Right kidney (tissue), 1 donor: Measurements from ENCODE around the gene TESMIN.
A peak's percentile ranks its signal among the peaks of the same experiment; 100 is the strongest.

Experiments used
- DNase-seq: peaks from one replicate; pipeline ENCODE4 v3.0.0-alpha.2; 2016

The TESMIN gene

GRCh38 chr11:68762481-68762880 lies 11.2 kb upstream of the TESMIN start:
- DNase-seq: no peak

DNA sequence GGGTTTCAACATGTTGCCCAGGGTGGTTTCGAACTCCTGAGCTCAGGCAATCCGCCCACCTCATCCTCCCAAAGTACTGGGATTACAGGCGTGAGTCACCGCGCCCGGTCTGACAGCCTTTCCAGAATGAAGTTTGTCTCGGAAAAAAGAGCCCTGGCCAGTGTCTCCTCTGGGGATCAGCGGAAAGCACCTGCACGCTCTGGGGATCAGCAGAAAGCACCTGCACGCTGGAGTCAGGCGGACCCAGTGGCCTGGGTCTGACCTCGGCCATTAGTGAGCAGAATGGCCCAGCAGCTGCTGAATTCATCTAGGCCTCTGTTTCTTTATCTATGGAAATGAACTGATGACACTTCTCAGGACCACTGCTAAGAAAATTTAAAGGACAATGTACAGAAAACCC lies 10.5 kb upstream of the TESMIN start:
- DNase-seq: no peak

DNA sequence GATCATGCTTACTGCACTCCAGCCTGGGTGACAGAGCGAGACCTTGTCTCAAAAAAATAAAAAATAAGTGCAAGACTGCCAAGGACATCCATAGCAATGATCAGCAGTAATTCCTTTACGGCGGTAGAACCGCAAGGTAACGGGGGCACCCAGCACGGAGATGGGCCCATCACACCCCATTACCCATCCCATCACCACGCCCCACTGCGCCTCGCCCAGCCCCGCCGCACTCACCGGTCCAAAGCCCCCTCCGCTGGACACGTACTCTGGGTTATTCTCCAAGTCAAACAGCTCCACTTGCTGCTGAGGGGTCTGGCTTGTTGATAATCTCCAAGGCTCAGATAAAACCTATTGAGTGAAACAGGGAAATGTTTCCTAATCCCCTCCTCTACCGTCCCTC lies 8.7 kb upstream of the TESMIN start:
- DNase-seq: no peak

- DNase-seq: no peak
These were observed 6.4 kb upstream of the TESMIN start for GRCh38 chr11:68757711-68758110.

DNA sequence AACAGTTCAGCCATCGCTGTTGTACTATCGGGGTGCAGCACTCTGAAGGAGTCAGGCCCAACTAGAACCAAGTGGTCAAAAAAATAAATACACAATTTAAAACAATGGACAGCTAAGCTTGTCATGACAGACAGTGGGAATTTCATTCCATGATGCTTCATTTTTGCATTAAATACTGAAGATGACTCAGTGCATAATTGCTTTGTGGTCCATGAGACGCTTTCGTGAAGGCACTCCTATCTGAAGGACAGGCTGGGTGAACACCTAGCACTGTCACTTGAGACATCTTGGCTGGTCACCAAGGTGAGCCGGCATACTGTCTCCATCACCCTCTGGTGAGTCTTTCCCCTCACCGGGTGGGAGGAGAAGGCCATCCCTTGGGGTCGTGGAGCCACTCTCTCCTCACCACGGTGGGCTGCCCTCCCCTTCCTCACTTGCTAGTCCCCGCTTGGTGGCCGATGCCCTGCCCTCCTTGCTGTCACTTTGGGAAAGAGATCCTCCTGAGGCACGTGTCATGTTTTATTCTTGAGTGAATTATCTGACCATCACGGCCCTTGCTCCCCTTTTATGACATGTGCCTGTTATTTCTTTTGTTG lies 4.9 kb upstream of the TESMIN start:
- no peak for DNase-seq

- no peak for DNase-seq
These were observed 2.0 kb upstream of the TESMIN start for GRCh38 chr11:68753300-68753699.

- no peak for DNase-seq
These were observed 355 bp downstream of the TESMIN start for GRCh38 chr11:68751004-68751325.

DNA sequence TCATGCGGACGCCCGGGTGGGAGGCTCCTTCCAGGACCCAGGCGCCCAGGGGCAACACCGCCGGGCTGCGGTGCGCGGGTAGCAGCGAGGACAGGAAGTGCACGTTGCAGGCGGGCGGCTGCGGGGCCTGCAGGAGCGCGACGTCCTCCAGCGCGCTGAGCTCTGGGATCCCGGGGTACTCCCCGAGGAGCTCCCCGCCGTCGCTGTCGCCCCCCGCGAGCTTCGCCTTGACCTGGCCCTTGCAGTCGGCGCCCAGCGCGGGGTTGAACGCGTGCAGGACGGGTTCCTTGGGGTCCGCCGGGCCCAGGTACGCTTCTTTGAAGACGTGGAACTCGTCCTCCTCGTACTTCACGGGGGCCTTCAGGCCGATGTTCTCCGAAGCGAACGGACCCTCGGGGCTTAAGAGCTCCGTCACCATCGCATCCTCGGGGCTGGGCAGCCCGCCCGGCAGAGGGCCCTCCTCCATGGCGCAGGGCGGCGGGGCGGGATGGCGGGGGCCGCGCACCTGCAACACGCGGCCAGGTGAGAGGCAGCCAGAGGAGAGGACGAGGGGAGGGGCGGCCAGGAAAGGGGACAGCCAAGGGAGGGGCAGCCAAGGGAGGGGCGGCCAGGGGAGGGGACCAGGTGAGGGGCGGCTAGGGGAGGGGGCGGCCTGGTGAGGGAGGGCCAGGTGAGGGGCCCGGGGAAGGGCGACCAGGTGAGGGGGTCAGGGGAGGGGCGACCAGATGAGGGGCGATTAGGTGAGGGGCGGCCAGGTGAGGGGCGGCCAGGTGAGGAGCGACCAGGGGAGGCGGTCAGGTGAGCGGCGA lies 921 bp downstream of the TESMIN start:
- peak; percentile 66 for DNase-seq

DNA sequence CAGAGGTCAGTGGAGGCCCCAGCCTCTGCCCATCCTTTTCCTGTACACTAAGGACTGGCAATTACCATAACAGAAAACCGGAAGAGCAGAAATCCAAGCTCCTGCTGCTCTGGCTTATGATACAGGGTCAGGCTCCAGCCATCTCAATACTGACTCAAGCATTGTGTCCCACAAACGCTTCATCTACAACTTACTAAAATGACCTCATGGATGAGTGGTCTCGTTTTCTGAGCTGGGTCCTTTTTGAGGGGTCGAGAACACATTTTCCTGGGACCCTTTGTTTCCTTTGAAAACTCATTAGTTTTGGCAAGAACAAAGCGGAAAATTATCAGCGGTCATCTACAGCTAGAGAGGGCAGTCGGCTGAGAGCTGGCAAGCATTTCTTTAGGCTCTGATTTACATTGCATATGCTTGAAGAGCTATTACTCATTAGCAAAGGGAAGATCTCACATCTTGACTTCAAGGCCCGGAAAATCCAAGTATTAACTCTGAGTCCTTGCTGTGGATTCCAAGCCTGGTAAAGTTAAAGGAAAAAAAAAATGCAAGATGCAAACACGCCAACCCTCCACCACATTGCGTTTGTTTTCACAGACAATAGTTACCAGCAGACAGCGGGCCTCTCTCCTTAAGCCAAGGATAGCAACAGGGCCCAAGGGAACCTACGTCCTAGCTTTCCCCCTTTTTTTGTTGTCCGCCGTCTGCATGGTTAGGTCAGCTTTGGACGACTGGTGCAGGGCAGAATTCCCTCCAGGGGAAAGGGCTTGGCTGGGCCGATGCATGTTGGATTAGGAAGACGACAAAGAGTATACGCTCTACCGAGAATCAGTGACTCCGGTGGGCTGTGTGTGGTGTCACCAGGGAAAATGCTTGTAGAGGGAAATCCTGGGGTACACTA lies 1.8 kb downstream of the TESMIN start:
- DNase-seq: peak; percentile 55

DNA sequence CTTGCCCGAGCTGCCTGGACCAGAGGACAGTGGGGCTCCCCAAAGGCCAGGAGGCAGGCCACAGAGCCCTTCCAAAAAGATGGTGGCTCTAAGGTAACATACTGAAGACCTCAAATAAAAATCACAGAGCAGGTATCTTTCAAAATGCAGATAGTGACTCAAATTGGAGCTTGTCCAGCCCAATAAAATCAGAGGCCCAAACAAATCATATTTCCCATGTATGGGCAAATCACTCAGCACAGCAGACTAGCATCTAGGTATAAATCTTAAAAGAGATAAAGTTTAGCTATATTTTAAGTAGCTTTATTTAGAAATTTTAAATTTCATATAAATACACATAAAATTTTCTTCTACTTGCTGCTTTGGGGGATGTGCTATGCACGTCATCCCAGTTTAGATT lies 3.3 kb downstream of the TESMIN start:
- no peak for DNase-seq

- DNase-seq: no peak
These were observed 7.8 kb downstream of the TESMIN start for GRCh38 chr11:68743539-68743938.

DNA sequence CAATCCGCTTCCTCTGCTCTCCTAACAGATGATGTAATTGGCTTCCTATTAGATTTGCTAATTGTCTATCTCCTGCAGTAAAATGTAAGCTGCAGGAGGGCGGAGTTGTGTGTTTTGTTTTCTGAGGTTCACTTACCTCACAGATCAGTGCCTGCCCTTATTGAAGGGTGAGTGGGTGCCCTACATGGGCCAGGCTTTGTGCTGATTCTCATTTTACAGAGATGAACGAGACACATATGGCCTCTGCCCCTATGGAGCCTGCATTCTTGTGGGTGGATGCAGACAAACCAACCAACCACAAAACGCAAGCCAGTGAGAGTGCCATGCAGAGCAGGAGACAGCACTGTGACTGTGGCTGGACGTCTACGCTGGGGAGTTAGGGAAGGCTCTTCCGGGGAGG lies 9.9 kb downstream of the TESMIN start:
- DNase-seq: peak; percentile 34

- no peak for DNase-seq
These were observed 15.7 kb downstream of the TESMIN start for GRCh38 chr11:68735646-68736045.

- DNase-seq: no peak
These were observed 16.2 kb downstream of the TESMIN start for GRCh38 chr11:68735125-68735524.

DNA sequence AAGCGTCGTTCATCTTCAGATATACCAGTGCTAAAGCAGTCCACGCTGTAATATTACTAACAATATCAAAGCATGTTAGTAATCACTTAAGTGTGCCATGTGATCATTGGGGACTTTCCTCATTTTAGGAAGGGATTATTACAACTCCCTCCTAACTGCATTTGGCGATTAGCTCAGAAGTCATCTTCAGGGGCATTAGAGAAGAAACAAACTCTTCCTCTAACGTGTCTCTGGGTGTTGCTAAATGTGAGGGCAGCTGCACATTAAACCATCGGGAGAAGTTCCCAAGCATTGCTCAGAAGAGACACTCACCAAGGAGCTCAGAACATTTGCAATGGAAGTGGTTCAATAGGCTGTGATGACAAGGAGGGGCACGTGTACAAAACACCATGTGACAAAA lies 17.2 kb downstream of the TESMIN start:
- no peak for DNase-seq

DNA sequence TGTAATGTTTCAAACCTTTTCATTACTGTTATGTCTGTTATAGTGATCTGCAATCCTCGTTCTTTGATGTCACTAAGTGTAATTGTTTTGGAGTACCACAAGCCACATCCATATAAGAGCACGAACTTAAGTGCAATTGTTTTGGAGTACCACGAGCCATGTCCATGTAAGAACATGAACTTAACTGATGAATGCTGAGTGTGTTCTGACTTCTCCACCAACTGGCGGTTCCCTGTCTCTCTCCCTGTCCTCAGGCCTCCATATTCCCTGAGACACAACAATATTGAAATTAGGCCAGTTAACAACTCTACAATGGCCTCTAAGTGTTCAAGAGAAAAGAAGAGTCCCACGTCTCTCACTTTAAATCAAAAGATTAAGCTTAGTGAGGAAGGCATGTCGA lies 23.5 kb downstream of the TESMIN start:
- no peak for DNase-seq

GRCh38 chr11:68724293-68724692 lies 27.0 kb downstream of the TESMIN start:
- no peak for DNase-seq

DNA sequence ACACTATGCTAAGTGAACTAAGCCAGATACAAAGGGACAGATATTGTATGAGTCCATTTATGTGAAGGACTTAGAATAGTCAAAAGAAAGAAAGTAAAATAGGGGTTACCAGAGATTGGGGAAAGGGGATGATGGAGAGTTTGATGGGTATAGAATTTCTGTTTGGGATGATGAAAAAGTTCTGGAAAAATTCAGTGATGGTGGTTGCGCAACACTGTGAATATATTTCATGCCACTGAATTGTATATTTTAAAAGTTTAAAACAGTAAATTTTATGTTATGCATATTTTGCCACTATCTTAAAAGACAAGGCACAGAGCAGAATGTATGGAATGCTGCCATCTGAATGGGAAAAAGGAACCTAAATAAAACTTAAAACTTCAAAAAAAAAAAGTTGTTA lies 29.2 kb downstream of the TESMIN start:
- DNase-seq: no peak

DNA sequence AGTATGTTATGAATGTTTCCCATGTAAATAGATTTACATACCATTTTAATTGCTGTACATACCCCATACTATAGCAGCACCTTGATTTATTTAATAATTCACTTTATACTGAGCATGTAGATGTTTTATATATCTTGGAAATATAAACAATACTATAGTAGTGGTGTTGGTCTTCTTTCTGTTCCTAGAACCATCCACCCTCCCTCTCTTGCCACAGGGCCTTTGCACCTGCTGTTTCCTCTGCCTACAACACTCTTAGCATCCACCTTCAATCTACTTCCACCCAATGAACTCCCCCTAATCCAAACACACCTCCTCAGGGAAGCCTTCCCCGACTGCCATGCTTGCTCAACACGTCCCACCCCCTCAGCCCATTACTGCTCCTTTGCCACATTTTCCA lies 30.2 kb downstream of the TESMIN start:
- DNase-seq: no peak

DNA sequence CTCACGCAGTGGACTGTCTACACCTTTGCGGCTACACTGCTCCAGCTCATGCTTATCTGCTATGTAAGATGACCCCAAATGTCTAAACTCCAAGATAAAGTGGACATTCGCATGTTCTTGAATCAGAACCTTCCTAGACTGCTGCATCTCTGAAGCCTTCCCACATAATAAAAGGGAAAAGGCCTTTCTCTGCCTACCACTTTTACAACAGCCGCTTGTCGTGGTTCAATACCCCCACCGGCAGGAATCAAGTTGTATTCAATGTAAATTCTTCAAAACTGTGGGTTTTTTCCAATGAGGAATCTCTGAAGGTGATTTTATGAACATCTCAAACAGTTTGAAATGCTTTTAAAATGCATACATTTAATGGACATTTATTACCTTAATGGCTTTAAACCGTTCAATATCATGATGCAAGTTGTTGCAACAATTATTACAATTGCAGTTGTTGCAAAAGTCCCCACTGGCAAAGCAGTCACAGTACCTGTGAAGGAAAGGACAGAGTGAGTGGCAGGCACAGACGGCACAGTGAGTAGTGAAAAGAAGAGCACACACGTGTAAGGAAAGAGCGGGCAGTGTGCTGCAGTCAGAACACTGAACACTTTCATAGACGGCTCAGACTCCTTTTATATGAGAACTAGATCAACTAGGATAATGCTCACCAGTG lies 35.7 kb downstream of the TESMIN start:
- no peak for DNase-seq

DNA sequence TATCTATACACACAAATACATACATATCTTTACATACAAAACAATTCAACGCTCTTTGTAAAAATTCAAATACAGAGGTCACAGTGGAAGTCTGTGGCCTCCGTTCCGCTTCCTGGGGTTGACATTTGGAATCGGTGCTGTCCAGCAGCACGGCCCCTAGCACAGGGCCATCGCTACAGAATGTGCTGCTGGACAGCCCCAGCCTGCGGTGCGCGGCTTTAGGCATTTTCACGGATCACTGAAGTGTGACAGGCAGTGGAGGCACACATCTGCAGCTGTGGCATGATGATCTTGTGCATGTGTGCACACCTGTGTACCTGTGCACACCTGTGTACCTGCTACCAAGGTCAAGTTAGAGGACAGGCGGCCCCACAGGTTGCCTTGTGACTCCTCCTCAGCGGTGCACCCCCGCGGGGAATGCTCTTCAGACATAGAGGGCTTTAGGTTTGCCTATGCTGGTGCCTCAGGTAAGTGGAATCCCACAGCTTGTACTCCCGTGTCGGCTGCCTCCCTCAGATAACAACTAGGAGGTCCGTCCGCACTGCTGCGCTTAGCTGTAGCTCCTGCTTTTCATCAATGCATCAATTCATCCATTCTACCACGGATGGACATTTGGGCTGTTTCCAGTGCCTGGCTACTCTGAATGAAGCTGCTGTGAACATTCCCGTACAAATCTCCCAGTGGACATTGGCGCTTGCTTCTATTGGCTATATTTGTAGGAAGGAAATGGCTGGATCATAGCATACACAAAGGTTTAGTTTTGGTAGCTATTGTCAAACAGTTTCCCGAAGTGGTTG lies 37.1 kb downstream of the TESMIN start:
- DNase-seq: peak; percentile 21

DNA sequence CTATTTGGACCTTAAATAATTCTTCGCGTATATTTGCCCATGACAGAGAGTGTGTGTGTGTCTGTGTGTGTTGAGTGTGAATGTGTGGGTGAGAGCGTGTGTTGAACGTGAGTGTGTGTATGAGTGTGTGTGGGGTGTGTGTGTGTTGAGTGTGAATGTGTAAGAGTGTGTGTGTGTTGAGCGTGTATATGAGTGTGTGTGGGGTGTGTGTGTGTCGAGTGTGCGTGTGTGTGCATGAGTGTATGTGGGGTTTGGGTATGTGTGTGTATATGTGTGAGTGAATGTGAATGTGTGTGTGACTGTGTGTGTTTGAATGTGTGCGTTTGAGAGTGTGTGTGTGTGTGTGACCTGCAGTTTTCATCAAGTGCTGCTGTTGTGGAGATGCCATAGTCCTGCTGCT lies 40.2 kb downstream of the TESMIN start:
- DNase-seq: no peak
